GM12878 (cell line): ENCODE results near the gene YDJC. TPM values are rescaled to one million over a fixed set of nuclear protein-coding genes. Genes with fewer than 3 reads are reported as not detected.
A peak's percentile ranks its signal among the peaks of the same experiment; 100 is the strongest.

ENCODE experiments used
- BACH1 ChIP-seq: fragments of 450-650 bp; IDR thresholded peaks from 2 replicates; pipeline ENCODE4 v1.6.1; 2017; ENCODE audit warnings: mild to moderate bottlenecking, borderline replicate concordance
- CREM ChIP-seq: IDR thresholded peaks from 2 replicates; pipeline ENCODE4 v1.6.1; 2014; ENCODE audit warnings: antibody characterized with exemption, low read depth
- DPF2 ChIP-seq: fragments of 450-650 bp; IDR thresholded peaks from 2 replicates; pipeline ENCODE4 v1.6.1; 2017; ENCODE audit warnings: mild to moderate bottlenecking
- EED ChIP-seq: sonication (generic); IDR thresholded peaks from 2 replicates; pipeline ENCODE4 v1.6.1; 2016; ENCODE audit warnings: antibody characterized with exemption, low read depth
- EGR1 ChIP-seq, 2 experiments: IDR thresholded peaks; 1 replicate in 1 of 2; 2 replicates in 1 of 2; pipeline ENCODE4 v1.6.1; 2011 to 2012; ENCODE audit warnings: low read depth in 2 of 2, low read length in 2 of 2, borderline replicate concordance in 1 of 2, mild to moderate bottlenecking in 1 of 2, moderate library complexity in 1 of 2
- HDAC6 ChIP-seq: fragments of 200-600 bp; sonication (generic); IDR thresholded peaks from one replicate; pipeline ENCODE4 v1.8.0; 2017; ENCODE audit warnings: antibody characterized with exemption; ENCODE audit not compliant: unreplicated experiment
- KDM1A ChIP-seq: fragments of 200-600 bp; sonication (generic); IDR thresholded peaks from 2 replicates; pipeline ENCODE4 v1.6.1; 2016; ENCODE audit warnings: borderline replicate concordance
- NR2F1 ChIP-seq: fragments of 450-650 bp; conservative IDR thresholded peaks from 2 replicates; pipeline ENCODE4 v1.6.1; 2017; ENCODE audit warnings: mild to moderate bottlenecking
- POLR2A ChIP-seq: IDR thresholded peaks from 2 replicates; pipeline ENCODE4 v1.6.1; 2011; ENCODE audit warnings: low read depth, mild to moderate bottlenecking, low read length
- SPI1 ChIP-seq: IDR thresholded peaks from 2 replicates; pipeline ENCODE4 v1.6.1; 2011; ENCODE audit warnings: low read depth, mild to moderate bottlenecking, low read length, moderate library complexity, borderline replicate concordance; ENCODE audit not compliant: insufficient read depth
- TBL1XR1 ChIP-seq: IDR thresholded peaks from 2 replicates; pipeline ENCODE4 v1.6.1; 2012; ENCODE audit warnings: low read depth, low read length, improper control_type of control experiment
- YY1 ChIP-seq: IDR thresholded peaks from 2 replicates; pipeline ENCODE4 v1.6.1; 2011; ENCODE audit warnings: low read depth, mild to moderate bottlenecking, low read length
- ZBED1 ChIP-seq: IDR thresholded peaks from 2 replicates; pipeline ENCODE4 v1.6.1; 2016; ENCODE audit warnings: borderline replicate concordance
- polyA plus RNA-seq, 11 experiments: library from polyadenylated mRNA; depleted of rRNA in 4 of 11; unstranded in 6 of 11; stranded (reverse) in 5 of 11; fragments of >200 nt; fragmentation: Nextera tagmentation in 4 of 11; fragmentation: Illumina TruSeq in 1 of 11; extraction: Ambion mirVana in 4 of 11; extraction: Trizol in 1 of 11; gene quantifications; 1 replicate in 1 of 11; 2 replicates in 10 of 11; pipeline versions ENCODE4 v1.2.1 to v1.2.3, GENCODE V29; 2011 to 2016; ENCODE audit warnings: inconsistent platforms in 2 of 11, missing spikeins in 2 of 11, low read depth in 1 of 11
- total RNA-seq, 4 experiments: library from RNA; depleted of rRNA in 3 of 4; stranded (reverse); fragments of >200 nt in 3 of 4; fragmentation: Illumina TruSeq in 1 of 4; extraction: Trizol in 1 of 4; gene quantifications; 2 replicates each; pipeline versions ENCODE4 v1.2.1 to v1.2.3, GENCODE V29; 2013 to 2021
- TF ChIP-seq, protein P1 (sequence below): IDR thresholded peaks from 2 replicates; pipeline ENCODE4 v1.6.1; 2012; ENCODE audit warnings: improper control_type of control experiment, low read depth, low read length; ENCODE audit not compliant: insufficient replicate concordance
- TF ChIP-seq, protein P2 (sequence below): fragments of 450-650 bp; IDR thresholded peaks from 2 replicates; pipeline ENCODE4 v1.6.1; 2017; ENCODE audit warnings: antibody characterized with exemption, mild to moderate bottlenecking, moderate library complexity
- TF ChIP-seq, protein P3 (sequence below): fragments of 450-650 bp; IDR thresholded peaks from 2 replicates; pipeline ENCODE4 v1.6.1; 2017; ENCODE audit warnings: low read depth, mild to moderate bottlenecking, moderate library complexity
- TF ChIP-seq, protein P4 (sequence below): fragments of 450-650 bp; IDR thresholded peaks from 2 replicates; pipeline ENCODE4 v1.6.1; 2018; ENCODE audit warnings: borderline replicate concordance, mild to moderate bottlenecking; ENCODE audit not compliant: partially characterized antibody

Gene YDJC
- total and polyA plus RNA-seq, 10 of the 15 experiments (the other 5 are each of a cell fraction or from before 2014, with no cell fraction given), result 1.00 to 77.6 (median 38.4) TPM

DNA sequence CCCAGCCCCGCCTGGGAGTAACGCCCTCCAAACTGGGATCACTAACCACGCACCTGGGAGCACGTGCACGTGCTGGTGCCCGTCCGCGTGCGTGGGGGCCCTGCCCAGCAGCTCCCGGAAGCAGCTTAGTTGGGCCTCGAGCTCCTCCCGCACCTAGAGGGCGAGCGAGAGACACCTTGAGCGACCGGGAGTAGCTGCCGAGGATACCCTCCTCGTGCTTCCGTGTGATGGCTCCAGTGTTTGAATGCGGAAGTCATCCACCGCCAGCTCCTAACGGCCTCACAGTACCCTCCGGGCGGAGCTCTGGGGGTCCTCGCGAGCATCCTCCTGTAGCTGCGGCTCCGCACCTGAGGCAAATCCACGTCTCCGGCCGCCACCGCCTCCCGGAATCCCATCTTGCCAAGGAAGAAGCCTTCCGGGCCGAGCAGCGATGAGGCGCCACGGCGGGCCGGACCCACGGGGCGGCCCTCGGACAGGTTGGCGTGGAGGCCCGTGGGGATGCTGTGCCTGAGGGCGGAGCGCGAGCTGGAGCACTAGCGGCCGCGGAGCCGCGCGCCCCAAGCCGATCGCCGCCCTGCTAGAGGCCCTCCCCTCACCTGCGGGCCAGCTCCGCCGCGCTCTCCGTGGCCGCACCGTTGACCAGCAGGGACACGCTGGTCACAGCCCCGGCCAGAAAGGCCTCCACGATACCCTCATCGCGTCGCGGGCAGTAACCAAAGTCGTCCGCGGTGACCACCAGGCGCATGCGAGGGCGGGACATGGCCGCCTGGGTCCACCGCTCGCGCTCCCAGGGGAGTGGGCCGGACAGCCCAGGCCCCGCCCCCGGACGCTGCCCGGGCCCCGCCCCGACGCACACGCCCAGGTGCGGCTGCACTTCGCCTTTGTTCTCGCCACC lies at the start of gene YDJC (continued):
- TF ChIP-seq EGR1 (IDR thresholded peaks at IDR 0.05; ENCODE audit: borderline replicate concordance in 1 of 2, low read depth in 2 of 2, low read length in 2 of 2), result peak in 1 of 2 experiments; percentile 79; a peak in 2 of 3 replicates
- peak; percentile 34; the same call in 1 of the 2 replicates for TF ChIP-seq CREM
- TF ChIP-seq ZBED1, result 0 out of 2 replicates have a peak, but pooled peaks have one; percentile 18
- 0 out of 2 replicates have a peak, but pooled peaks have one; percentile 20 for TF ChIP-seq TBL1XR1
- TF ChIP-seq NR2F1, result 0 out of 2 replicates have a peak, but pooled peaks have one; percentile 29
- peak; percentile 84 for TF ChIP-seq POLR2A
- TF ChIP-seq, protein P1, sequence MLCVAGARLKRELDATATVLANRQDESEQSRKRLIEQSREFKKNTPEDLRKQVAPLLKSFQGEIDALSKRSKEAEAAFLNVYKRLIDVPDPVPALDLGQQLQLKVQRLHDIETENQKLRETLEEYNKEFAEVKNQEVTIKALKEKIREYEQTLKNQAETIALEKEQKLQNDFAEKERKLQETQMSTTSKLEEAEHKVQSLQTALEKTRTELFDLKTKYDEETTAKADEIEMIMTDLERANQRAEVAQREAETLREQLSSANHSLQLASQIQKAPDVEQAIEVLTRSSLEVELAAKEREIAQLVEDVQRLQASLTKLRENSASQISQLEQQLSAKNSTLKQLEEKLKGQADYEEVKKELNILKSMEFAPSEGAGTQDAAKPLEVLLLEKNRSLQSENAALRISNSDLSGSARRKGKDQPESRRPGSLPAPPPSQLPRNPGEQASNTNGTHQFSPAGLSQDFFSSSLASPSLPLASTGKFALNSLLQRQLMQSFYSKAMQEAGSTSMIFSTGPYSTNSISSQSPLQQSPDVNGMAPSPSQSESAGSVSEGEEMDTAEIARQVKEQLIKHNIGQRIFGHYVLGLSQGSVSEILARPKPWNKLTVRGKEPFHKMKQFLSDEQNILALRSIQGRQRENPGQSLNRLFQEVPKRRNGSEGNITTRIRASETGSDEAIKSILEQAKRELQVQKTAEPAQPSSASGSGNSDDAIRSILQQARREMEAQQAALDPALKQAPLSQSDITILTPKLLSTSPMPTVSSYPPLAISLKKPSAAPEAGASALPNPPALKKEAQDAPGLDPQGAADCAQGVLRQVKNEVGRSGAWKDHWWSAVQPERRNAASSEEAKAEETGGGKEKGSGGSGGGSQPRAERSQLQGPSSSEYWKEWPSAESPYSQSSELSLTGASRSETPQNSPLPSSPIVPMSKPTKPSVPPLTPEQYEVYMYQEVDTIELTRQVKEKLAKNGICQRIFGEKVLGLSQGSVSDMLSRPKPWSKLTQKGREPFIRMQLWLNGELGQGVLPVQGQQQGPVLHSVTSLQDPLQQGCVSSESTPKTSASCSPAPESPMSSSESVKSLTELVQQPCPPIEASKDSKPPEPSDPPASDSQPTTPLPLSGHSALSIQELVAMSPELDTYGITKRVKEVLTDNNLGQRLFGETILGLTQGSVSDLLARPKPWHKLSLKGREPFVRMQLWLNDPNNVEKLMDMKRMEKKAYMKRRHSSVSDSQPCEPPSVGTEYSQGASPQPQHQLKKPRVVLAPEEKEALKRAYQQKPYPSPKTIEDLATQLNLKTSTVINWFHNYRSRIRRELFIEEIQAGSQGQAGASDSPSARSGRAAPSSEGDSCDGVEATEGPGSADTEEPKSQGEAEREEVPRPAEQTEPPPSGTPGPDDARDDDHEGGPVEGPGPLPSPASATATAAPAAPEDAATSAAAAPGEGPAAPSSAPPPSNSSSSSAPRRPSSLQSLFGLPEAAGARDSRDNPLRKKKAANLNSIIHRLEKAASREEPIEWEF, result no peak
- TF ChIP-seq HDAC6, result no peak
- peak; percentile 32 for TF ChIP-seq EED
- TF ChIP-seq SPI1, result peak; percentile 74
- peak; percentile 90 for TF ChIP-seq YY1
- TF ChIP-seq DPF2, result peak; percentile 73
- peak; percentile 80 for TF ChIP-seq BACH1
- TF ChIP-seq, protein P2, sequence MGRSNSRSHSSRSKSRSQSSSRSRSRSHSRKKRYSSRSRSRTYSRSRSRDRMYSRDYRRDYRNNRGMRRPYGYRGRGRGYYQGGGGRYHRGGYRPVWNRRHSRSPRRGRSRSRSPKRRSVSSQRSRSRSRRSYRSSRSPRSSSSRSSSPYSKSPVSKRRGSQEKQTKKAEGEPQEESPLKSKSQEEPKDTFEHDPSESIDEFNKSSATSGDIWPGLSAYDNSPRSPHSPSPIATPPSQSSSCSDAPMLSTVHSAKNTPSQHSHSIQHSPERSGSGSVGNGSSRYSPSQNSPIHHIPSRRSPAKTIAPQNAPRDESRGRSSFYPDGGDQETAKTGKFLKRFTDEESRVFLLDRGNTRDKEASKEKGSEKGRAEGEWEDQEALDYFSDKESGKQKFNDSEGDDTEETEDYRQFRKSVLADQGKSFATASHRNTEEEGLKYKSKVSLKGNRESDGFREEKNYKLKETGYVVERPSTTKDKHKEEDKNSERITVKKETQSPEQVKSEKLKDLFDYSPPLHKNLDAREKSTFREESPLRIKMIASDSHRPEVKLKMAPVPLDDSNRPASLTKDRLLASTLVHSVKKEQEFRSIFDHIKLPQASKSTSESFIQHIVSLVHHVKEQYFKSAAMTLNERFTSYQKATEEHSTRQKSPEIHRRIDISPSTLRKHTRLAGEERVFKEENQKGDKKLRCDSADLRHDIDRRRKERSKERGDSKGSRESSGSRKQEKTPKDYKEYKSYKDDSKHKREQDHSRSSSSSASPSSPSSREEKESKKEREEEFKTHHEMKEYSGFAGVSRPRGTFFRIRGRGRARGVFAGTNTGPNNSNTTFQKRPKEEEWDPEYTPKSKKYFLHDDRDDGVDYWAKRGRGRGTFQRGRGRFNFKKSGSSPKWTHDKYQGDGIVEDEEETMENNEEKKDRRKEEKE, result 0 out of 2 replicates have a peak, but pooled peaks have one; percentile 63
- TF ChIP-seq, protein P3, sequence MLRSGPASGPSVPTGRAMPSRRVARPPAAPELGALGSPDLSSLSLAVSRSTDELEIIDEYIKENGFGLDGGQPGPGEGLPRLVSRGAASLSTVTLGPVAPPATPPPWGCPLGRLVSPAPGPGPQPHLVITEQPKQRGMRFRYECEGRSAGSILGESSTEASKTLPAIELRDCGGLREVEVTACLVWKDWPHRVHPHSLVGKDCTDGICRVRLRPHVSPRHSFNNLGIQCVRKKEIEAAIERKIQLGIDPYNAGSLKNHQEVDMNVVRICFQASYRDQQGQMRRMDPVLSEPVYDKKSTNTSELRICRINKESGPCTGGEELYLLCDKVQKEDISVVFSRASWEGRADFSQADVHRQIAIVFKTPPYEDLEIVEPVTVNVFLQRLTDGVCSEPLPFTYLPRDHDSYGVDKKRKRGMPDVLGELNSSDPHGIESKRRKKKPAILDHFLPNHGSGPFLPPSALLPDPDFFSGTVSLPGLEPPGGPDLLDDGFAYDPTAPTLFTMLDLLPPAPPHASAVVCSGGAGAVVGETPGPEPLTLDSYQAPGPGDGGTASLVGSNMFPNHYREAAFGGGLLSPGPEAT, result peak; percentile 48
- no peak for TF ChIP-seq KDM1A
- TF ChIP-seq, protein P4, sequence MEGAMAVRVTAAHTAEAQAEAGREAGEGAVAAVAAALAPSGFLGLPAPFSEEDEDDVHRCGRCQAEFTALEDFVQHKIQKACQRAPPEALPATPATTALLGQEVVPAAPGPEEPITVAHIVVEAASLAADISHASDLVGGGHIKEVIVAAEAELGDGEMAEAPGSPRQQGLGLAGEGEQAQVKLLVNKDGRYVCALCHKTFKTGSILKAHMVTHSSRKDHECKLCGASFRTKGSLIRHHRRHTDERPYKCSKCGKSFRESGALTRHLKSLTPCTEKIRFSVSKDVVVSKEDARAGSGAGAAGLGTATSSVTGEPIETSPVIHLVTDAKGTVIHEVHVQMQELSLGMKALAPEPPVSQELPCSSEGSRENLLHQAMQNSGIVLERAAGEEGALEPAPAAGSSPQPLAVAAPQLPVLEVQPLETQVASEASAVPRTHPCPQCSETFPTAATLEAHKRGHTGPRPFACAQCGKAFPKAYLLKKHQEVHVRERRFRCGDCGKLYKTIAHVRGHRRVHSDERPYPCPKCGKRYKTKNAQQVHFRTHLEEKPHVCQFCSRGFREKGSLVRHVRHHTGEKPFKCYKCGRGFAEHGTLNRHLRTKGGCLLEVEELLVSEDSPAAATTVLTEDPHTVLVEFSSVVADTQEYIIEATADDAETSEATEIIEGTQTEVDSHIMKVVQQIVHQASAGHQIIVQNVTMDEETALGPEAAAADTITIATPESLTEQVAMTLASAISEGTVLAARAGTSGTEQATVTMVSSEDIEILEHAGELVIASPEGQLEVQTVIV, result peak; percentile 88
